HG03159 (cell line): Measurements from ENCODE around the gene SLC2A4RG.
"Not testable (repeated sequence)": the region's sequence is repeated elsewhere in the genome, so short reads cannot be mapped to it uniquely, and the experiment has no call there.

Experiments
- ATAC-seq: cut with Tn5 transposase; IDR thresholded peaks from one replicate; pipeline ENCODE4 v1.9.1; 2021; ENCODE audit warnings: mild to moderate bottlenecking, moderate library complexity; ENCODE audit not compliant: unreplicated experiment

Gene SLC2A4RG

DNA sequence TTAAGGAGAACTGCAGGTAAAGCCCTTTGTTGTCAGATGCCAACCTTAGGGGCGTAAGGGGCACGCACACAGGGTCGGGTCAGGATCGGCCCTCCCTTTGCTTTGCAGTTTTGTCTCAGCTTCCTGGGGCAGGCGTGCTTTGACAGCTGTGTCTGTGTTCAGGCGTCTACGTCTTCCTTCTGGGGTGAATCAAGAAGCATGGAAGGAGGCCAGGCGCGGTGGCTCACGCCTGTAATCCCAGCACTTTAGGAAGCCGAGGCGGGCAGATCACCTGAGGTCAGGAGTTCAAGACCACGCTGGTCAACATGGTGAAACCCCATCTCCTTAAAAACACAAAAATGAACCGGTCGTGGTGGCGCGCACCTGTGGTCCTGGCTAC, 30.4 kb upstream of the SLC2A4RG start:
- no peak for ATAC-seq

DNA sequence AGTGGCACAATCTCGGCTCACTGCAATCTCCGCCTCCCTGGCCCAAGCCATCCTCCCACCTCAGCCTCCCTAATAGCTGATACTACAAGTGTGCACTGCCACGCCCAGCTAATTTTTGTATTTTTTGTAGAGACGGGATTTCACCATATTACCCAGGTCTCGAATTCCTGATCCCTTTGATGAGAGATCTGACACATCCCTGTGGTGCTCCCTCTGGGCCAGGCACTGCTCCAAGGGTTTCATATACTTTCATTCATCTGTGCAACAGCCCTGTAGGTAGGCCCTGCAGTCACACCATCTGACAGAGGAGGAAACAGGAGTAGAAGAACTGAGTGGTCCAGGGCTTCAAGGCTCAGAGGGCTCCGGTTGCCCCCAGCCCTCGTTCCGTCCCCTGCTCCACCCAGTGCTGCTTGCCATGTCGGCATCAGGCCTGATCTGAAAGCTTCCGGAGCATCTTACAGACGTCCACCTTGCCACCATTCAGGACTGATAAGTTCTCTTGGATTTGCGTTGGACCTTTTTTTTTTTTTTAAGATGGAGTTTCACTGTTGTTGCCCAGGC, 28.4 kb upstream of the SLC2A4RG start:
- ATAC-seq: no peak

DNA sequence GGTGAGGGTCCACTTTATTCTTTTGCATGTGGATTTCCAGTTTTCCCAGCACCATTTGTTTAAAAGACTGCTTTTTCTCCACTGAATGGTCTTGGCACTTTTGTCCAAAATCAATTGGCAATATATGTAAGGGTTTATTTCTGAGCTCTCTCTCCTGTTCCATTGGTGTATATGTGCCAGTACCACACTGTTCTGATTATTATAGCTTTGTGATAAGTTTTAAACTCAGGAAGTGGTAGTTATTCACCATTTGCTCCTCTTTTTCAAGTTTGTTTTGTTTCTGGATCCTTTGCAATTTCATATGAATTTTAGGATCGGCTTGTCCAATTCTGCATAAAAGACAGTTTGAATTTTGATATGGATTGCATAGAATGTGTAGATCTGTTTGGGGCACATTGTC, 27.4 kb upstream of the SLC2A4RG start:
- ATAC-seq: no peak

GRCh38 chr20:63714858-63715257, 24.7 kb upstream of the SLC2A4RG start:
- no peak for ATAC-seq

GRCh38 chr20:63718996-63719395, 20.6 kb upstream of the SLC2A4RG start:
- no peak for ATAC-seq

- ATAC-seq: not testable (repeated sequence)
Observed at GRCh38 chr20:63722967-63723622, 16.5 kb upstream of the SLC2A4RG start.

- ATAC-seq: not testable (repeated sequence)
Observed at GRCh38 chr20:63730189-63730733, 9.3 kb upstream of the SLC2A4RG start.

- ATAC-seq: no peak
Observed at GRCh38 chr20:63731410-63731809, 8.2 kb upstream of the SLC2A4RG start.

- no peak for ATAC-seq
Observed at GRCh38 chr20:63732118-63733095, 7.2 kb upstream of the SLC2A4RG start.

DNA sequence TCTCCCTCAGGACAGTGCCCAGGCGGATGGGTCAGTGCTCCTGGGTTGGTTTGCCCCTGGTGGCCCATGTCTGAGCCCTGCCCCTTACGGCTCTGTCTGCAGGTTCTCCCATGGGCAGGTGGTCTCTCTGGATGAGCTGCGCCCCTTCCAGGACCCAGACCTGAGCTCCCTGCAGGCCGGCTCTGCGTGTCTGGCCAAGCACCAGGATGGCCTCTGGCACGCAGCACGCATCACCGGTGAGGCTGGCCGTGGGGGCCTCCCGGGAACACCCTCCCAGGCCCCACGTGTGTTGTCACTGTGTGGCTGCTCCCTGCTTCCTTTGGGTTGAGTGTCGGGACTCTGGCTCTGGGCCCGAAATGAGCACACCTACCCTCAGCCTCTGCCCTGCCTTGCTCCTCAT, 6.5 kb upstream of the SLC2A4RG start:
- ATAC-seq: no peak

DNA sequence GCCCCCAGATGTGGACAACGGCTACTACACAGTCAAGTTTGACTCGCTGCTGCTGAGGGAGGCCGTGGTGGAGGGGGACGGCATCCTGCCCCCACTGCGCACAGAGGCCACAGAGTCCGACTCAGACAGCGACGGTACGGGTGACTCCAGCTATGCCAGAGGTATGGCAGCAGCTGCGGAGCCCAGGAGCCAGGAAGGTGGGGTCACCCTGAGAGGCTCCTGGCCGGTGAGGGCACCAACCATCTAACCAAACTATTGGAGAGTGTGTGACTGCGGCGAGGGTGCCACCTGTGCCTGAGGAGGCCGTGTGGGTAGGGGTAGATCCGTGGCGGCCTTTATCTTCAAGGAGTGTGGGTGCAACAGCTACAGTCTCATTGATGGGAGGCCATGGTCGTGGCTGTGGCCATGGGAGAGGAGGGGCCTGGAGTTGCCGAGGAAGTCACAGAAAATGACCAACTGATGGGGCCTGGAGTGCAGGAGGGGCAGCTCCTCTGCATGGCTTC, 5.9 kb upstream of the SLC2A4RG start:
- ATAC-seq: no peak

DNA sequence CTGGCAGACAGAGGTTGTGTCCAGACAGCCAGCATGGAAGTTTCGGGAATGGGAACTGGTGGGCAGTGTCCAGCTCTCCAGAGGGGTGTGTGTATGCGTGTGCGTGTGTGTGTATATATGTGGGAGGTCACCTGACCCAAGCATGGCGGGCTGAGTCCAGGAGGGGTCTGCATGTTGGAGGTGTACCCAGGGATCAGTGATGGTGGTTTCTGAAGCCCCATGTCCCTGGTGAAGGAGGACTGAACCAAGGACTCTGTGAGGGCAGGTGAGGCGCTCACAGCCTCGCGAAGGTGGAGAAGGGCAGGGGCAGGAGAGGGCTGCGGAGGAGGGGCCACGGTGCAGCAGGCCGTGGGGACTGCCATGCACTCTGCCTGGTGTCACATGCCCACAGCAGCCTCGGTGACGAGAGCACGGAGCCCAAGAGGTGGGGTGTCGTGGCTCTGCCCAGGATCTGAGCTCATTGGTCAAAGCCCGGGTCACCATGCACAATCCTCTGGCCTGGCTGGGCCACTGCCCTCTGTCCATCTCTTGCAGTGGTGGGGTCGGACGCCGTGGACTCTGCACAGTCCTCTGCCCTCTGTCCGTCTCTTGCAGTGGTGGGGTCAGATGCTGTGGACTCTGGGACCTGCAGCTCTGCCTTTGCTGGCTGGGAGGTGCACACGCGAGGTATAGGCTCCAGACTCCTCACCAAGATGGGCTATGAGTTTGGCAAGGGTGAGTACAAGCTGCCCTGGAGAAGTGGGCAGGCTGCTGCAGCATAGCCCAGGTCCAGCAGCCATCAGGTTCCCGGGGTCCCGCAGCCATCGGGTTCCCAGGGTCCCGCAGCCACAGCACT, 5.2 kb upstream of the SLC2A4RG start:
- no peak for ATAC-seq

- ATAC-seq: no peak
Observed at GRCh38 chr20:63734946-63735858, 4.4 kb upstream of the SLC2A4RG start.

DNA sequence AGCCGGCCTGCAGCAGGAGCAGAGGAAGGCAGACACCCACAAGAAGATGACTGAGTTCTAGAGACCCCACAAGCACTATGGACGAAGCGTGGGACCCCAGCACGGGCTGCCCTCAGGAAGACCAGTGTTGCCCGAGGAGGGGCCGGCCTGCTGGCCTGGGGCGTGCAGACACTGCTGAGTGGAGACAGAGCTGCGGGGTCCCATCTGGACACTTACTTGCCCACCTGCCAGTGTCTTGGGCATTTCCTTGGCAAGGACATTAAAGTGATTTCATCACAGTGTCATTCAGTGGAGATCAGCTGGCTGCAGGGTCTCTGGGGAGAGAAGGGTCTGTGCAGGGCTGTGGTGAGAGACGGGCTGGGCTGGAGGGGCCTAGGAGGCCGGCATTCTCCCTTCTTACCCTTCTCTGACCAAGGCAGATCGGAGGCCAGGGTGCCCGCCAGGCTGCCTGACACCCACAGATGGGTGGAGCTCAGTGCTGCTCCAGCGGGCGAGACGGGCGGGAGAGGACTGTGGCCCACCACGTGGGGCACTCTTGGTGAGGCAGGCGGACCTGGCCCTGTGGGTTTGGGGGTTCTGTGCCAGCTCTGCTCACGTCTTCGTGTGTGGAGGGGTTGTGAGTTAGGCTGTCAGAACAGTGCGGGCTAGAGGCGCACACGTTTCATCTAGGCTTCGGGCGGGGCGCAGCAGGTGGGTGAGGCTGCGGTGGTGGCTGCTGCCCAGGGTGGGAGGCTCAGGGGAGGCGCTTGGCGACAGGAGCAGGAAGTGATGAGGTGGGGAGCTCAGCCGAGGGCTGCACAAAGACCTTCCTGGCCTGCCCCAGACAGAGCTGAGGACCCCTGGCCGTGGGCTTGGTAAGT, 3.5 kb upstream of the SLC2A4RG start, which contains the start of gene LIME1:
Gene LIME1, plus strand, starts transcription at position 806 of the 860 bp plus-strand sequence. CDS start 886 bp downstream, outside the sequence.
- ATAC-seq: no peak

GRCh38 chr20:63736893-63737694, 2.5 kb upstream of the SLC2A4RG start:
- ATAC-seq: no peak

DNA sequence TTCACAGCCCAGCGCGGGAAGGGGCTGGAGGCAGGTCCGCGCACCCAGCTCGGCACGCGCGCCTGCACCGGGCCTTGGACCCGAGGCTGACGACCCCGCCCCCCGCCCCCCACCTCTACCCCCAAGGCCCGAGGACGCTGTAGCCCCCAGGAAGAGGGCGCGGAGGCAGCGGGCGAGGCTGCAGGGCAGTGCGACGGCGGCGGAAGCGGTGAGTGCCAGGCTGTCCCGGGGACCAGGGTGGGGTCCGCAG, 2.0 kb upstream of the SLC2A4RG start:
- ATAC-seq: no peak

GRCh38 chr20:63737945-63738686, 1.5 kb upstream of the SLC2A4RG start:
- no peak for ATAC-seq
